Posterior cingulate gyrus (tissue), 11 donors: ENCODE data around the gene FYCO1.

Source experiments
- DNase-seq, 10 donors: peaks; one replicate each; pipeline versions ENCODE4 v3.0.0 to v3.0.0-alpha.2; 2020 to 2021; ENCODE audit warnings: mixed read lengths in 3 of 10
- intact Hi-C: fragments of 100-400 bp; cut with DNase I; formaldehyde crosslinking; loops from one replicate; pipeline ENCODE4 v1.15.1; 2023

The FYCO1 gene

DNA sequence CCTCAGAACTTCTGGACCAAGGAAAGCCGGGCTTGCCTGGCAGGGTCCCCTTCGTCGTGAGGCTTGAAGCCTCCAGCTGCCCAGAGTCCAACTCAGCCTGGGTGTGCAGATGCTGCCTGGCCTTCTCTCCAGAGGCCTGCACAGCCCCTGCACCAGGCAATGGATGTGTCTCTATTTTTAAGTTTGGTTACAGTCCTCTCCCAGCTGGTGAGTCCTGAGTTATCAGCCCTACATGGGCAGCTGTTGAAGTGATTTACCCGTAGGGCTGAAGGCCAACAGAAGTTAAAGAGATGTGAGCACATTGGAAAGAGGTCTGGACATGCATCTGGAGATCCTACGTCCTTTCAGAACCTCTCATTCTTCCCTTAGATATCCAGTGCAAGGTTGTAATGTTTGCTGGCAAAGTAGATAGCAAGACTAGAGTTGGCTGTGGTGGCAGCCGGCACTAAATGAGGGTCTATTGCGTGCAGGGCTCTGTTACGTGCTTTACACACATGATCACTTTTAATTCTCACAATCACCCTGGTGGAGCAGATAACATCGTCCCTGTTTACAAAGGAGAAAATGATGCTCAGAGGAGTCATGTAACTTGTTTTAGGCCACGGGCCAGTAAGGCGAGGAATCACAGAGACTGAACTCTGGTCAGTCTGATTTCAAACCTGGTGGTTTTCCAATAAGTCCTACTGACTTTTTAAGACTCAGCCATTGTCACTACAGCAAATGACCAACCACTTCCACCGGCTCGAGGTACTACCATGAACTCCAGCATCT lies 9.9 kb downstream of the FYCO1 start:
- intact Hi-C loops = no loop called here
- no peak for DNase-seq

- intact Hi-C loops = no loop called here
- DNase-seq = no peak
These were observed 11.0 kb downstream of the FYCO1 start for GRCh38 chr3:45984331-45985312.

DNA sequence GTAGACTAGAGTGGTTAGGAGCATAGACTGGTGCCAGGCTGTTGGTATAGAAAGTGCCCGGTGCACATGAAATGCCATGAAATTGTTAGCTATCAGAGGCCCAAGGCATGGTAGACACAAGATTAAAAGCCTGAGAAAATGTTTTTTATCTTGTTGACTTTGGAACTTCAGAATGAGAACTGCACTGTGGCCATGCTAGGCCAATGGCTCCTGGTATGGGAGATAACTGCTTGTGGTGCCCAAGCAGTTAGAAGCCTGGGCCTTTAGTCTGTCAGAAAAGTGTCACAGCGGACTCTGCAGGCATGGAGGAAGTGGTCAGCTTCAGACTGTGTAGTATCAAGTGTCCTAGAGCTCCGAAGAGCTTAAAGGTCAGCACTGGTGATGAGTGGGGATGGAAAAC lies 11.9 kb downstream of the FYCO1 start:
- no peak for DNase-seq

DNA sequence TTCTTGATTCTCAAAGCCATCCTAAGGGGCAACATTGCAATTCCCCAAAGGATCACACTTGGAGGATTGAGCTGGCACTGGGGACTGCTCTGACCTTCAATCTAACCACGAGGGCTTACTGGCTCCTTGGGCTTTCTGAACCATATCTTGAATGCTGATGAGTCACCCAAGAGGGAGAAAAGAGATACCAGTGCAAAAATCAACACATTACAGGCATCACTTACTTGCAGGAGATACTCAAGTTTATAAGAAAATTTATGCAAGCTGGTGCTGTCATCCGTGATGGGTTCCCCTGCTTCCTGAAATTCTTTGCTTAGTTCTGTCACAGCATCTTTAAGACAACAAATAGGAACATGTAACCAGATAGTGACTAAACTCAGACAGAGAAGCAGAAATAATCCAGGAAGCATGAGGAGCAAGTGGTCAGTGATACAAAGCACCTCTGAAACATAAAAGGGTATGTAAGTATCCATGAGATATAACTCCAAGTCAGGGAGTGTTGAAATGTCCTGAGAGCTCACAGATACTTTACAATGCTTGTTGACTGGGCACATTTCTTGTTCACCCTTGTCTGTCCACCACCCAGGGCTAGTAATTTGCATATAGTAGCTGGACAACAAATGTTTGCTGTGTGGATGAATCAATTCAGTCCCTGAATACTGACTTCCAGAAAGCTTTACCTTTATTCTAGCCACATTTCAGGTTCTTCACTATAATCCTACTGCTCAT lies 14.1 kb downstream of the FYCO1 start:
- intact Hi-C loops = no loop called here
- no peak for DNase-seq

More for the DNA sequence above, 11.9 kb downstream of the FYCO1 start:
- intact Hi-C loops = no loop called here

GRCh38 chr3:45980819-45981218 lies 14.8 kb downstream of the FYCO1 start:
- intact Hi-C loops = no loop called here

GRCh38 chr3:45980229-45980813 lies 15.3 kb downstream of the FYCO1 start:
- intact Hi-C loops = no loop called here
- no peak for DNase-seq

More at GRCh38 chr3:45980819-45981218, 14.8 kb downstream of the FYCO1 start:
- no peak for DNase-seq

DNA sequence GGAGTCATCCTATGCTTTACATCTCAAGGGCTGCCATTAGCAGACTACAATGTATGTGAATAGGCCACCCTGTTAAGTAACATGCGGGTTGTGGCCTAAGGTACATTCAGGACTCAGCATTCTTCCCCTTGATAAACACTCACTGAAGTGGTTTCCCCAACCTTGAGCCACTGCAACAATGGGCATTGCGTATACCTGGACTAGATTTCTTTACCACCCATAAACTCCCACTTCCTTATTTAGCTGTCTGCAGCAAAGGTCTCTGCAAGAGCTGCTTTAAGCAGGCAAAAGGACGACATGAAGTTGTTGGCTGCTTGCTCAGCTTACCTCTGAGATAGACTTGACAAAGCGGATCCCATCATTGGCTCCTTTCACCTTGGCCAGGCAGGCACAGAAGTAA lies 16.2 kb downstream of the FYCO1 start:
- intact Hi-C loops = no loop called here
- DNase-seq = no peak

DNA sequence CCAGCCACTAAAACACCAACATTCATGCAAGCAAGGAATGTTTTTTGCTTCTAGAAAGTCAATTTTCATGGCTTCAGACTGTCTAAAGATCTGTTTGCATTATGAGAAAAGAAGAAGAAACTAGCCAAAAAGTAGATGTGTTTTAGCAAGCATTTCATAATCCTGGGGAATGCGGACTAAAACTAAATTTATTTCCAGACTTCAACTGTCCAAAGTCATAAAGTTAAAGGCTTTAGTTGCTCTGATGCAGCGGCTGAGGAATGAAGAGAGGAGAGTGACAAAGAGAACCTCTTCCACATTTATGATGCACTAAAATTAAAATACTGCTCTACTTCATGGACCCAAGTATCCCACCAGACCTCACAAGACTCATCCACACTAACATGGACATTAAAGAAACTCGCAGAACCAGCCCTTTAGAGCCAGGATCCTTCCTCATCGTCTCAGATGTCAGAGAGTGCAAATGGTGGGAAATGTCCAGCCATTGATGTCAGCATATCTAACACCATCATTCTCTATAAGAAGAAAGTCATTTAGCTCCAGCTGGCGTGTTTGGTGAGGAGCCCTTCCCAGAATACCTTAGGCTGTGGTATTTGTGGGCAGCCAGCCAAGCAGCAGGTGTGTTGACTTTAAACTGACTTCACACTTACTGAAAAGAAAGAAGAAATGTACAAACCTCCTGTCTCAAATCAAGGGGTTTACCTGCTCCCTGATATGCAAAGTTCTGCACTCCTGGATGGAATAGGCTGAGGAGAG lies 17.4 kb downstream of the FYCO1 start:
- intact Hi-C loops = no loop called here
- DNase-seq = no peak

GRCh38 chr3:45976191-45977091 lies 19.2 kb downstream of the FYCO1 start:
- intact Hi-C loops = no loop called here
- DNase-seq = no peak

GRCh38 chr3:45975686-45976085 lies 19.9 kb downstream of the FYCO1 start:
- intact Hi-C loops = no loop called here
- no peak for DNase-seq

DNA sequence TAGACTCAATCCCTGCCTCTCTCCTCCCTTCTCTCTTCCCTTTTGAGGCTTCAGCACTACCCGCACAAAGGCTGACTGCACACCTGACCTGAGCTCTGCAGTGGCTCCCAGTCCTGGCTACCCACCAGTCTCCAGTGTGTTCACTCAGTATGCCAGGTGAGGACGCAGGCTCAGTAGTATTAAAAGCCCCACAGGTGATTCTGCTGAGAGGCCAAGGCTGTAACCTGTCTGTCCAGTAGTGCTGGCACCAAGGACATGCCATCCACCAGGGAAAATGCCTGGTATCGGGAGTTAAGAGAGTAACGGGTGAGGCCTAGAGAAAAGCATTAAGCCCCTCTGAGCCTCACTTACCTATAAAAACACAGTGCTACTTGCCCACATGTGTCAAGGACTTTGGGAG lies 20.9 kb downstream of the FYCO1 start:
- no peak for DNase-seq
- intact Hi-C loops = no loop called here

- DNase-seq = no peak
These were observed 22.9 kb downstream of the FYCO1 start for GRCh38 chr3:45972534-45973402.

DNA sequence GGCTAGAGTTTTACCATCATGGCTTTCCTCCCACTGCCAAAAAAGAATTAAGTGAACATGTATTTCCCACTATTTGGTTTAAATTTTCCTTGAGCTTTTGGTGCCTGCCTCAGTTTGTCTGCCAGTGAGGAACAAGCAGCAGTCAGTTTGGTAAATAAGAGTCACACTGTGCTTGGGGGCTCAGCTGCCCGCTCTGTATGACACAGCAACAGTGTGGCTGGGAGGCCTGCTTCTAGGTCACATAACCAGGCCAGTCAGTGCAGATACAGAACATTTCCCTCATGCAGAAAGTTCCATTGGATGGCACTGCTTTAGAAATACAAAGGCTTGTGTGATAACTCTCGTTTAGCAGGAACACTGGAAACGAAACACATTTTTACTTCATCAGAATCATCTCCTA lies 25.7 kb downstream of the FYCO1 start:
- intact Hi-C loops = no loop called here
- DNase-seq = no peak

More at GRCh38 chr3:45972534-45973402, 22.9 kb downstream of the FYCO1 start:
- intact Hi-C loops = no loop called here

DNA sequence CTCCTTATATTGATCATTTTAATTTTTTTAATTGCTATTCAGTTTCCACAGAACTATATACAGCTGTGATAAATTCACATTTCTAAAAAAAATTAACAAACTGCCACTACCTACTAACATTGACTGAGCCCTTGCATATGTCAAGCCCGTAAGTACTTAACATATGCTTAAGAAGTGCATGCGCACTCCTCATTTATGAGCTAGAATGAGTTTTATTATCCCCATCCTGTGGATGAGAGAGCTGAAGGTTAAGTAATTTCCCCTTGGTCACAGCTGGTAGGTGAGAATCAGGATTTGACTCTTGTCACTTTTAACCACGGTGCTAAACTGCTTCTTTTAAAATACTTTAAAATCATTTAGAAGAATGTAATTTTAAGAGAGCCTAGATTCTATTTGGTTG lies 26.5 kb downstream of the FYCO1 start:
- intact Hi-C loops = no loop called here
- DNase-seq = no peak

GRCh38 chr3:45968706-45969105 lies 26.9 kb downstream of the FYCO1 start:
- intact Hi-C loops = no loop called here
- DNase-seq = no peak

GRCh38 chr3:45968149-45968548 lies 27.5 kb downstream of the FYCO1 start:
- intact Hi-C loops = no loop called here
- DNase-seq = peak in 1 of 10 donors; percentile 60

DNA sequence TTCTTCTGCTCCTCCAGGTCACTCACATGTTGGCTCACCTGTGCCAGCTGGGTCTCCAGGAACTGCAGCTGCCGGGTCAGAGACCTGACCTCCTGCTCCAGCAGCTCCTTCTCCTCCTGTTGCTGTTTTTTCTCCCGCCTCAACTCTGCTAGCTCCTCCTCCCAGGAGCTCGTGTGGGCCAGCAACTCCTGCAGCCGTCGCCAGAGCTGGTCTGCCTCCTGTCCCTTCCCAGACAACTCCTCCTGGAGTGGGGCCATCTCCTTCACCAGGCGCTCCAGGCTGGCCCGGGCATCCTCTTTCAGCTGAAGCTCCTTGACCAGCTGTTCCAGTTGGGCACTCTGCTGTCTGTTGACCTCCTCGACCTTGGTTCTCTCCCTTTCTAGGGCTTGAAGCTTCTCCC lies 27.9 kb downstream of the FYCO1 start:
- DNase-seq = no peak
- intact Hi-C loops = no loop called here
